B cell (primary cell): Measurements from ENCODE around the gene KCNJ14. TPM values are rescaled to one million over a fixed set of nuclear protein-coding genes. Genes with fewer than 3 reads are reported as not detected.

Source experiments
- ATAC-seq: fragments of 200-7000 bp; cut with Tn5 transposase; one replicate; pipeline ENCODE4 v1.10.0; 2021; ENCODE audit warnings: low read depth, mild to moderate bottlenecking, moderate number of reproducible peaks, moderate library complexity
- CTCF ChIA-PET: fragments of 350-600 bp; sonication (Branson Sonifier 250); formaldehyde crosslinking; loops from one replicate; lab custom pipeline; 2021; ENCODE audit warnings: antibody characterized with exemption, inconsistent platforms; lab: Charles Lee
- POLR2A ChIA-PET: fragments of 350-600 bp; sonication (Branson Sonifier 250); formaldehyde crosslinking; loops from one replicate; lab custom pipeline; 2021; ENCODE audit warnings: antibody characterized with exemption; lab: Charles Lee
- DNase-seq: peaks from one replicate; pipeline ENCODE4 v3.0.0; 2013
- H2AFZ ChIP-seq: 2 replicates; pipeline ENCODE4 v1.6.1; 2012; ENCODE audit warnings: mild to moderate bottlenecking, low read depth, low read length; ENCODE audit not compliant: insufficient read depth, poor library complexity, severe bottlenecking
- H3K27ac ChIP-seq, 2 donors: 1 replicate in 1 of 2; 2 replicates in 1 of 2; pipeline ENCODE4 v1.5.1; 2012 to 2013; ENCODE audit warnings: low read length in 2 of 2, mild to moderate bottlenecking in 2 of 2, moderate library complexity in 1 of 2
- H3K27me3 ChIP-seq, 4 experiments: fragments of 200-600 bp in 1 of 4; sonication (generic) in 1 of 4; replicated peaks in 1 of 4; 1 replicate in 2 of 4; 2 replicates in 2 of 4; pipeline versions ENCODE4 v1.6.1 to v1.7.0; 2013 to 2016; ENCODE audit warnings: low read length in 3 of 4, mild to moderate bottlenecking in 2 of 4, mixed read lengths in 1 of 4, moderate library complexity in 1 of 4; ENCODE audit not compliant: insufficient read depth in 4 of 4, control insufficient read depth in 3 of 4; ENCODE audit errors: control extremely low read depth in 1 of 4
- H3K36me3 ChIP-seq, 2 experiments: replicated peaks in 1 of 2; 1 replicate in 1 of 2; 2 replicates in 1 of 2; pipeline versions ENCODE4 v1.6.1 to v1.7.1; 2013; ENCODE audit warnings: low read length in 1 of 2; ENCODE audit not compliant: insufficient read depth in 2 of 2, control insufficient read depth in 1 of 2; ENCODE audit errors: control extremely low read depth in 1 of 2, extremely low read depth in 1 of 2
- H3K4me1 ChIP-seq, 2 donors: fragments of 200-600 bp in 1 of 2; sonication (generic) in 1 of 2; 1 replicate in 1 of 2; 2 replicates in 1 of 2; pipeline versions ENCODE4 v1.5.1 to v1.6.1; 2013 to 2017; ENCODE audit warnings: low read length in 2 of 2; ENCODE audit not compliant: control insufficient read depth in 2 of 2, insufficient read depth in 2 of 2
- H3K4me2 ChIP-seq: replicated peaks from 2 replicates; pipeline ENCODE3; 2012; ENCODE audit warnings: mild to moderate bottlenecking, low read depth, low read length; ENCODE audit not compliant: poor library complexity, severe bottlenecking
- H3K4me3 ChIP-seq, 5 experiments: fragments of 200-600 bp in 1 of 5; sonication (generic) in 1 of 5; 1 replicate in 3 of 5; 2 replicates in 2 of 5; pipeline versions ENCODE4 v1.5.1 to v1.7.0; 2011 to 2016; ENCODE audit warnings: low read length in 4 of 5, mild to moderate bottlenecking in 4 of 5, low read depth in 2 of 5, control low read depth in 1 of 5, moderate library complexity in 1 of 5; ENCODE audit not compliant: insufficient read depth in 1 of 5; ENCODE audit errors: control extremely low read depth in 1 of 5, extremely low read depth in 1 of 5
- H3K79me2 ChIP-seq: fragments of 200-600 bp; sonication (generic); one replicate; pipeline ENCODE4 v1.6.0; 2016; ENCODE audit warnings: low read length; ENCODE audit not compliant: control insufficient read depth, insufficient read depth
- H3K9ac ChIP-seq: fragments of 200-600 bp; sonication (generic); 2 replicates; pipeline ENCODE4 v1.6.1; 2017; ENCODE audit warnings: mild to moderate bottlenecking, low read length, moderate library complexity
- H3K9me3 ChIP-seq, 3 donors: one replicate each; pipeline versions ENCODE4 v1.6.1 to v1.7.1; 2013; ENCODE audit warnings: low read length in 2 of 3; ENCODE audit not compliant: control insufficient read depth in 2 of 3, insufficient read depth in 1 of 3; ENCODE audit errors: control extremely low read depth in 1 of 3
- H4K20me1 ChIP-seq: 2 replicates; pipeline ENCODE4 v1.6.0; 2012; ENCODE audit warnings: mild to moderate bottlenecking, low read length; ENCODE audit not compliant: insufficient read depth, control insufficient read depth, poor library complexity, severe bottlenecking
- H3K27ac Mint-ChIP-seq: one replicate; pipeline ENCODE4 v1.8.0; 2021; ENCODE audit warnings: mixed read lengths
- H3K27me3 Mint-ChIP-seq: one replicate; pipeline ENCODE4 v1.8.0; 2021; ENCODE audit warnings: mixed read lengths
- H3K4me1 Mint-ChIP-seq: one replicate; pipeline ENCODE4 v1.8.0; 2021; ENCODE audit warnings: mixed read lengths
- H3K4me3 Mint-ChIP-seq: one replicate; pipeline ENCODE4 v1.8.0; 2021; ENCODE audit warnings: mixed read lengths
- H3K9me3 Mint-ChIP-seq: one replicate; pipeline ENCODE4 v1.8.0; 2022; ENCODE audit warnings: mixed read lengths; ENCODE audit not compliant: insufficient read depth
- CTCF ChIP-seq: fragments of 200-600 bp; IDR thresholded peaks from one replicate; pipeline ENCODE4 v1.8.0; 2022; ENCODE audit warnings: antibody characterized with exemption, mild to moderate bottlenecking
- EZH2 ChIP-seq: IDR thresholded peaks from 2 replicates; pipeline ENCODE4 v1.6.1; 2012; ENCODE audit warnings: borderline replicate concordance, low read depth, mild to moderate bottlenecking, moderate library complexity, low read length; ENCODE audit not compliant: insufficient read depth, poor library complexity, severe bottlenecking
- WGBS: methylation state at CpG from one replicate; pipeline ENCODE4 v1.1.5; 2013; ENCODE audit warnings: missing lambda C conversion rate; ENCODE audit not compliant: insufficient coverage; 5-methylcytosine and 5-hydroxymethylcytosine counted together
- intact Hi-C: fragments of 100-400 bp; cut with micrococcal nuclease; formaldehyde crosslinking; loops from one replicate; pipeline ENCODE4 v1.10.0; 2022
- polyA plus RNA-seq: library from polyadenylated mRNA; depleted of rRNA; stranded (reverse); fragments of >200 nt; gene quantifications from 2 replicates; pipeline ENCODE4 v1.2.3, GENCODE V29; 2012
- total RNA-seq, 2 donors: library from RNA; stranded (reverse); fragments of 120-200 nt in 1 of 2; gene quantifications; 1 replicate in 1 of 2; 2 replicates in 1 of 2; pipeline versions ENCODE4 v1.2.3 to v1.2.4, GENCODE V29; 2013 to 2022

KCNJ14 gene
- total and polyA plus RNA-seq, 2 donors (not counting 1 experiment from before 2014, with no cell fraction given) = 1.5 to 2.3 TPM

- ChIA-PET CTCF (no interaction called here), POLR2A (interaction anchor here (0.6 kb wide), 1 partner anchor 86 kb away, joined by 3 read pairs; no protein-coding TSS in a partner anchor)
- Mint-ChIP-seq H3K27ac (no peak overlapping the region), H3K4me3 (no peak overlapping the region), H3K9me3 (no peaks in the 10 kb centered on the region), H3K4me1 (no peaks in the 10 kb centered on the region), H3K27me3 (peaks cover 34% of the 10 kb centered on the region)
- Histone ChIP-seq H3K36me3 (no peaks in the 10 kb centered on the region), H3K4me2 (no peak overlapping the region), H3K27me3 (peaks cover 0 to 13% (median 4%) of the 10 kb centered on the region in 4 experiments), H4K20me1 (no peaks in the 10 kb centered on the region), H3K4me1 (no peaks in the 10 kb centered on the region), H3K9ac (no peak overlapping the region), H3K9me3 (peaks cover 0 to 1% (median 0%) of the 10 kb centered on the region in 3 donors), H2AFZ (no peak overlapping the region), H3K4me3 (no peak overlapping the region), H3K27ac (no peak overlapping the region), H3K79me2 (no peaks in the 10 kb centered on the region)
- TF ChIP-seq EZH2 (no peak), CTCF (no peak)
- no peak for ATAC-seq
- intact Hi-C loops = no loop called here
- DNase-seq = no peak
- 49% methylated on average over 5 of the region's 8 CpGs for WGBS
Measured at GRCh38 chr19:48433337-48433736, 22.0 kb upstream of the KCNJ14 start.

- intact Hi-C loops = no loop called here
- Histone ChIP-seq H3K27me3 (peaks cover 0 to 26% (median 5%) of the 10 kb centered on the region in 4 experiments), H3K4me2 (no peak overlapping the region), H3K36me3 (no peaks in the 10 kb centered on the region), H3K9me3 (peaks cover 0 to 4% (median 0%) of the 10 kb centered on the region in 3 donors), H4K20me1 (no peaks in the 10 kb centered on the region), H3K9ac (no peak overlapping the region), H3K79me2 (no peaks in the 10 kb centered on the region), H3K4me1 (no peaks in the 10 kb centered on the region), H2AFZ (no peak overlapping the region), H3K4me3 (no peak overlapping the region), H3K27ac (no peak overlapping the region)
- H3K27me3 Mint-ChIP-seq = peaks cover 28% of the 10 kb centered on the region
- H3K4me1 Mint-ChIP-seq = peaks cover 1% of the 10 kb centered on the region
- ChIA-PET POLR2A (no interaction called here), CTCF (interaction anchor here (0.6 kb wide), 2 partner anchors 9 to 209 kb away, joined by 3 read pairs; no protein-coding TSS in a partner anchor)
- no peak overlapping the region for H3K4me3 Mint-ChIP-seq
- no peak for DNase-seq
- no peak for TF ChIP-seq EZH2
- TF ChIP-seq CTCF = no peak
- H3K27ac Mint-ChIP-seq = no peak overlapping the region
- WGBS = 66% methylated on average over 3 of the region's 5 CpGs
- ATAC-seq = no peak
- no peaks in the 10 kb centered on the region for H3K9me3 Mint-ChIP-seq
Measured at GRCh38 chr19:48436586-48436985, 18.8 kb upstream of the KCNJ14 start.
